Gastrocnemius medialis (tissue), 4 donors: ENCODE results near the gene HIPK4. TPM values are rescaled to one million over a fixed set of nuclear protein-coding genes. Genes with fewer than 3 reads are reported as not detected.
"Not testable (repeated sequence)": the region's sequence is repeated elsewhere in the genome, so short reads cannot be mapped to it uniquely, and the experiment has no call there.

Experiments
- ATAC-seq, 2 donors: fragments of 150-250 bp; one replicate each; pipeline ENCODE4 v1.9.1; 2016
- DNase-seq, 2 donors: peaks; one replicate each; pipeline ENCODE4 v3.0.0-alpha.2; 2019
- H3K27ac ChIP-seq, 4 donors: fragments of 200-600 bp; sonication (generic); 1 replicate in 1 of 4; 2 replicates in 3 of 4; pipeline ENCODE4 v1.5.1; 2016 to 2018; ENCODE audit warnings: mild to moderate bottlenecking in 2 of 4, moderate library complexity in 1 of 4
- H3K27me3 ChIP-seq, 3 donors: fragments of 200-600 bp; sonication (generic) in 2 of 3; 1 replicate in 1 of 3; 2 replicates in 2 of 3; pipeline versions ENCODE4 v1.5.1 to v1.6.0; 2016 to 2019; ENCODE audit warnings: mild to moderate bottlenecking in 1 of 3, moderate library complexity in 1 of 3
- H3K36me3 ChIP-seq, 2 donors: fragments of 200-600 bp; sonication (generic) in 1 of 2; one replicate each; pipeline ENCODE4 v1.5.1; 2017 to 2018
- H3K4me1 ChIP-seq, 2 donors: fragments of 200-600 bp; sonication (generic) in 1 of 2; one replicate each; pipeline ENCODE4 v1.5.1; 2016 to 2017; ENCODE audit warnings: mild to moderate bottlenecking in 2 of 2
- H3K4me3 ChIP-seq, 4 donors: fragments of 200-600 bp; sonication (generic) in 3 of 4; 1 replicate in 1 of 4; 2 replicates in 3 of 4; pipeline ENCODE4 v1.5.1; 2016 to 2019; ENCODE audit warnings: mild to moderate bottlenecking in 2 of 4
- H3K9me3 ChIP-seq, 3 donors: fragments of 200-600 bp; sonication (generic) in 2 of 3; 1 replicate in 1 of 3; 2 replicates in 2 of 3; pipeline ENCODE4 v1.5.1; 2016 to 2019
- CTCF ChIP-seq, 5 experiments: fragments of 450-650 bp in 3 of 5; fragments of 200-600 bp in 2 of 5; sonication (generic) in 2 of 5; IDR thresholded peaks in 4 of 5; conservative IDR thresholded peaks in 1 of 5; 1 replicate in 4 of 5; 2 replicates in 1 of 5; pipeline ENCODE4 v1.5.1; 2016 to 2019; ENCODE audit warnings: antibody characterized with exemption in 5 of 5, mild to moderate bottlenecking in 3 of 5, moderate library complexity in 3 of 5
- POLR2A ChIP-seq, 2 donors: fragments of 450-650 bp; IDR thresholded peaks; one replicate each; pipeline ENCODE4 v1.6.1; 2017; ENCODE audit warnings: antibody characterized with exemption in 2 of 2, mild to moderate bottlenecking in 2 of 2, moderate library complexity in 2 of 2
- in situ Hi-C, 4 donors: fragments of 200-750 bp; cut with MboI; loops; one replicate each; pipeline versions ENCODE4 v1.15.0 to v1.8.0; 2017; ENCODE audit warnings: low sequenced_read_pairs in 4 of 4
- intact Hi-C: fragments of 100-400 bp; cut with DNase I; formaldehyde crosslinking; loops from one replicate; pipeline ENCODE4 v1.15.1; 2023; ENCODE audit warnings: low total_unique reads
- total RNA-seq, 4 donors: library from RNA; depleted of rRNA; stranded (reverse); fragments of >200 nt; gene quantifications; one replicate each; pipeline versions ENCODE4 v1.1.0 to v1.2.3, GENCODE V29; 2016

Gene HIPK4
- total RNA-seq, 4 donors from 2014 or later = 0.20 to 0.39 TPM; not detected in 2

DNA sequence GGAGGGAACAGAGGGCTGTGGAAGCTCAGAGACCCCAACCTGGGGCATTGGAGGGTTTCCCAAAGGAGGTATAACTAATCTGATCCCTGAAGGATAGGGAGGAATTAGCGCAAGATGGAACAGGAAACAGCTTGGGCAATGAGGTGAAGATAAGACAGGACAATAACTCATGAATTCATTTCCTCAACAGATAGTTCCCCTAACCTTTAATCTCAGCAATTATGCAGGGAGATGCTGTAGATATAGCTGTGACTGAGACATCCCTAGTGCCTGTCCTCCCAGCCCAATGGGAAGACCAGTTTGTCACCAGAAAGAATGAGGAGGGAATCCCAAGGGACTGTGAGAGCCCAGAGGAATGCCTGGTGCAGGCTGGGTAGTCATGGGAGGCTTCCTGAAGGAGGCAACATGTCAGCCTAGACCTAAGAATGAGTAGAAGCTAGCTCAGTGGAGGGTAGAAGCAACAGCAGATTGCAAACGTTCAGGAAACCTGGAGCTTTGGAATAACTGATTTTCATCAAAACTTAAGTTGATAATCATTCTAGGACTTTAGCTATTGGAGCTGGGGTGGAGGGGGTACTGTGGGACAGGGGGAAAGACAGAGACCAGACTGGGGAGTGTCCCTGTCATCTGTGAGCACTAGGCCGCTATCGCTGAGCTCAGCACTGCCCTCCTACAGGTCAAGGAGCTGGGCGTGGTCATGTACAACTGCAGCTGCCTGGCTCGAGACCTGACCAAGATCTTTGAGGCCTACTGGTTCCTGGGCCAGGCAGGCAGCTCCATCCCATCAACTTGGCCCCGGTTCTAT is 18.8 kb downstream of the HIPK4 start:
- Histone ChIP-seq H3K27me3 (no peaks in the 10 kb centered on the region), H3K36me3 (peaks cover 0 to 62% of the 10 kb centered on the region in 2 donors), H3K4me3 (no peak overlapping the region), H3K9me3 (no peaks in the 10 kb centered on the region), H3K4me1 (peaks cover 8 to 10% of the 10 kb centered on the region in 2 donors), H3K27ac (no peak overlapping the region)
- in situ Hi-C loops (no loop called here), intact Hi-C loops (no loop called here)
- DNase-seq = no peak
- ATAC-seq = no peak
- TF ChIP-seq POLR2A (IDR thresholded peaks at IDR 0.05) = no peak

DNA sequence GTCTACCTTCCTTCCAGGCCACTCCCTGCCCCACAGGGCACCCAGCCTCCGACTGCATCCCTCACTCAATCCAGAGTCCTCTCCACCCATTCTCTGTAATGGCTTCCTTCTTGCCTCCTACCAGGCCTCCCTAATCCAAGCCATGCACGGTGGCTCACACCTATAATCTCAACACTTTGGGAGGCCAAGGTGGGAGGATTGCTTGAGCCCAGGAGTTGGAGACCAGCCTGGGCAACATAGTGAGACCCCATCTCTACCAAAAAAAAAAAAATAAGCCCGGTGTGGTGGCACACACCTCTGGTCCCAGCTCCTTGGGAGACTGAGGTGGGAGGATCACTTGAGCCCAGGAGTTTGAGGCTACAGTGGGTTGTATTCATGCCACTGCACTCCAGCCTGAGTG is 19.7 kb downstream of the HIPK4 start:
- H3K9me3 ChIP-seq, H3K4me1 ChIP-seq, H3K4me3 ChIP-seq, H3K27ac ChIP-seq, ATAC-seq, DNase-seq, H3K27me3 ChIP-seq, intact Hi-C loops, in situ Hi-C loops: not testable (repeated sequence)
- peaks cover 0 to 59% of the 10 kb centered on the region in 2 donors for H3K36me3 ChIP-seq

DNA sequence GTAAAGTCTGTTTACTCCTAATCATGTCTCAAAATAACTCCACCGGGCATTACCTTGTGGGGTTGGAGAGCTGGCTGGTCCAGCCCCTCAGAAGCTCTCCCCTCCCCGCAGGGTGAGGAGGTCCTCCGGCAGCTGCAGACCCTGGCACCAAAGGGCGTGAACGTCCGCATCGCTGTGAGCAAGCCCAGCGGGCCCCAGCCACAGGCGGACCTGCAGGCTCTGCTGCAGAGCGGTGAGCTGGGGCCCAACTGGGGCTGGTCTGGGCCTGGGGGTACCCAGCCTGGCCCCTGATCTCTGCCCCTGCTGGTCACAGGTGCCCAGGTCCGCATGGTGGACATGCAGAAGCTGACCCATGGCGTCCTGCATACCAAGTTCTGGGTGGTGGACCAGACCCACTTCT is 20.2 kb downstream of the HIPK4 start:
- ATAC-seq (no peak), DNase-seq (no peak)
- intact Hi-C loops (no loop called here), in situ Hi-C loops (no loop called here)
- H3K27ac ChIP-seq = no peak overlapping the region
- TF ChIP-seq CTCF (IDR thresholded peaks at IDR 0.05 in 4 of 5, conservative IDR thresholded peaks at IDR 0.05 in 1 of 5) (no peak), POLR2A (IDR thresholded peaks at IDR 0.05) (no peak)
- no peaks in the 10 kb centered on the region for H3K27me3 ChIP-seq
- no peak overlapping the region for H3K4me3 ChIP-seq
- no peaks in the 10 kb centered on the region for H3K9me3 ChIP-seq
- H3K36me3 ChIP-seq = peaks cover 0 to 55% of the 10 kb centered on the region in 2 donors
- H3K4me1 ChIP-seq = peaks cover 8 to 10% of the 10 kb centered on the region in 2 donors

DNA sequence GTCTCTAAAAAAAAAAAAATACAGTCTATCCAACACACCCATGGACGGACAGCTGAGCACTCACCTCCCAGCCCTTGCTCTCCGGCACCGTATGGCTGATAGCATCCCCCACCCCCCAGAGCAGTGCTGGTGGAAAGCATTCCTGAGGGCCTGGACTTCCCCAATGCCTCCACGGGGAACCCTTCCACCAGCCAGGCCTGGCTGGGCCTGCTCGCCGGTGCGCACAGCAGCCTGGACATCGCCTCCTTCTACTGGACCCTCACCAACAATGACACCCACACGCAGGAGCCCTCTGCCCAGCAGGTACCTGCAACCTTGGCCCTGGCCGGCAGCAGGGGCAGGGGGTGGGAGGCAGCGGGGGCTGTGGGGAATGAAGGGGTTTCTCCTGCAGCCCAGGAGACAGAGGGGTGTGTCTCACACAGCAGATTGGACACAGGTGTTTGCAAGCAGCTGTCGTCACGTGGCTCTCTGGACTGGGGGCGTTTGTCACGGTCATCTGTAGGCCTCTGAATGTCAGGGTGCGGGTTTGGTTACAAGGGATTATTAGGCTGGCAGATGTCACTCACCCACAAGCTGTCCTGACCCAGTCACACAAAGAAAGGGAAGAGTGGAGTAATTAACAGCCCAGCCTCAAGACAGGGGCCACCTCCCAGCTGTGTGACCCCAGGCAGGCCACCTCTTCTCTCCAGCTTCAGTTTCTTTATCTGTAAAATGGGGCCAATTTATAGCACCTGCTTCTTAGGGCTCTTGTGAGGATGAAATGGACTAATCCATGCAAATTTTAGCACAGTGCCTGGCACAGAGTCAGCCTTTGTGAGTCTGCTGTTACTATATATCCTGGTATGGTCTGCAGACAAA is 22.2 kb downstream of the HIPK4 start:
- no peak overlapping the region for H3K4me3 ChIP-seq
- H3K4me1 ChIP-seq = peaks cover 8 to 10% of the 10 kb centered on the region in 2 donors
- no peaks in the 10 kb centered on the region for H3K9me3 ChIP-seq
- no peak for TF ChIP-seq POLR2A (IDR thresholded peaks at IDR 0.05)
- no peak for TF ChIP-seq CTCF (IDR thresholded peaks at IDR 0.05 in 4 of 5, conservative IDR thresholded peaks at IDR 0.05 in 1 of 5)
- intact Hi-C loops = no loop called here
- no peaks in the 10 kb centered on the region for H3K27me3 ChIP-seq
- peak in 1 of 2 donors; percentile 64 for ATAC-seq
- peaks cover 0 to 35% of the 10 kb centered on the region in 2 donors for H3K36me3 ChIP-seq
- DNase-seq = peak in 1 of 2 donors; percentile 46
- in situ Hi-C loops = no loop called here
- H3K27ac ChIP-seq = peak overlapping the region in 3 of 4 donors; percentile 6 to 45 (median 35)

DNA sequence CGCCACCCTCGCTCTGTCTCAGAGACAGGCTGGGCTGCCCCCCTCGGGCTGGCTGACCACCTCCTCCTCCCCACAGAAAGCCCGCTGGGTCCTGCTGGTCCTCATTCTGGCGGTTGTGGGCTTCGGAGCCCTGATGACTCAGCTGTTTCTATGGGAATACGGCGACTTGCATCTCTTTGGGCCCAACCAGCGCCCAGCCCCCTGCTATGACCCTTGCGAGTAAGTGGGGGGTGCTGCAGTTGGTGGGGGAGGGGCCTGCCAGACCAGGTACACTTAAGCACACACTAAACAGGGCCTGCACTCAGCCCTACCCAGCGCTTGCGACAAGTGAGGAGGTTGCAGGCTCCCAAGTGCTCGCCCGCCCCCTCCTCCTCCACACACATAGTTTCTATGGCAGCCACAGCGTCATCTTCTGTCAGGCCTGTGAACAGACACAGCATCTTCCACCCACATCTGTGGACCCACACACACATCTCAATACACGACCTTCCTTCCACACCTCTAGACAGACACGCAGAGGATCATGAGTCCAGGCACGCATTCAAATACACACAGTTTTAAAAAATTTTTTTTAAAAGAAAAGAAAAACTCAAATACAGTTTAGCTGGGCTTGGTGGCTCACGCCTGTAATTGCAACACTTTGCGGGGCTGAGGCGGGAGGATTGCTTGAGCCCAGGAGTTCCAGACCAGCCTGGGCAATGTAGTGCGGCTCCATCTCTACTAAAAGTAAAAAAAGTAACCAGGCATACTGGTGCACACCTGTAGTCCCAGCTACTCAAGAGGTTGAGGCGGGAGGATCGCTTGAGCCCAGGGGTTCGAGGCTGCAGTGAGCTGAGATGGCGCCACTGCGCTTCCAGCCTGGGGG is 23.1 kb downstream of the HIPK4 start:
- DNase-seq = no peak
- H3K4me3 ChIP-seq = no peak overlapping the region
- no peak for TF ChIP-seq POLR2A (IDR thresholded peaks at IDR 0.05)
- no peak for TF ChIP-seq CTCF (IDR thresholded peaks at IDR 0.05 in 4 of 5, conservative IDR thresholded peaks at IDR 0.05 in 1 of 5)
- H3K27ac ChIP-seq = peak overlapping the region in 2 of 4 donors; percentile 35 to 45
- H3K27me3 ChIP-seq = no peaks in the 10 kb centered on the region
- in situ Hi-C loops = no loop called here
- ATAC-seq = no peak
- H3K9me3 ChIP-seq = no peaks in the 10 kb centered on the region
- peaks cover 0 to 26% of the 10 kb centered on the region in 2 donors for H3K36me3 ChIP-seq
- H3K4me1 ChIP-seq = peaks cover 8 to 10% of the 10 kb centered on the region in 2 donors
- intact Hi-C loops = no loop called here
